ENCODE results near the gene ZNF385C. TPM values are rescaled to one million over a fixed set of nuclear protein-coding genes. Genes with fewer than 3 reads are reported as not detected.

The ZNF385C gene
- total and polyA plus RNA-seq, 2 of the 13 experiments (the other 11 are each of a cell fraction or from before 2014, with no cell fraction given), result 2.3 to 6.1 TPM

GRCh38 chr17:41989702-41990419, 108.4 kb downstream of the ZNF385C start (continued):
- TF ChIP-seq FOXP1 (IDR thresholded peaks at IDR 0.05) (no peak), FOXP1 (CRISPR knock-in tag; IDR thresholded peaks at IDR 0.05) (peak; percentile 66), MXD4 (CRISPR knock-in tag; IDR thresholded peaks at IDR 0.05) (0 out of 2 replicates have a peak, but pooled peaks have one; percentile 50), NR2F1 (CRISPR knock-in tag; IDR thresholded peaks at IDR 0.05) (peak in 1 of 2 experiments; percentile 19; a peak in 1 of 4 replicates), NPAS2 (CRISPR knock-in tag; IDR thresholded peaks at IDR 0.05; ENCODE audit: borderline replicate concordance) (no peak), ZC3H4 (CRISPR knock-in tag; IDR thresholded peaks at IDR 0.05; ENCODE audit: borderline replicate concordance) (no peak), ESRRA (CRISPR knock-in tag; IDR thresholded peaks at IDR 0.05; ENCODE audit: low read depth) (no peak), ZNF253 (CRISPR knock-in tag; IDR thresholded peaks at IDR 0.05; ENCODE audit: borderline replicate concordance) (no peak), HNF4G (IDR thresholded peaks at IDR 0.05; ENCODE audit: borderline replicate concordance, low read depth, low read length) (peak; percentile 96), HNF4G (CRISPR knock-in tag; IDR thresholded peaks at IDR 0.05; ENCODE audit: borderline replicate concordance, low read depth) (peak; percentile 50; the same call in 1 of the 2 replicates), NFE2 (CRISPR knock-in tag; IDR thresholded peaks at IDR 0.05) (no peak), ZNF652 (CRISPR knock-in tag; IDR thresholded peaks at IDR 0.05; ENCODE audit: borderline replicate concordance, low read depth) (no peak), ZNF629 (CRISPR knock-in tag; conservative IDR thresholded peaks at IDR 0.05) (no peak), ZNF773 (CRISPR knock-in tag; IDR thresholded peaks at IDR 0.05; ENCODE audit: borderline replicate concordance) (no peak), ZFY (CRISPR knock-in tag; IDR thresholded peaks at IDR 0.05) (0 out of 2 replicates have a peak, but pooled peaks have one; percentile 29), PHF8 (CRISPR knock-in tag; IDR thresholded peaks at IDR 0.05) (no peak), PCBP1 (IDR thresholded peaks at IDR 0.05; ENCODE audit: borderline replicate concordance, low read depth, low read length) (no peak), PRPF4 (IDR thresholded peaks at IDR 0.05; ENCODE audit: low read depth, low read length, poor library complexity, severe bottlenecking) (no peak), ZNF136 (CRISPR knock-in tag; IDR thresholded peaks at IDR 0.05; ENCODE audit: low read depth) (no peak)
- TF ChIP-seq, protein P1, sequence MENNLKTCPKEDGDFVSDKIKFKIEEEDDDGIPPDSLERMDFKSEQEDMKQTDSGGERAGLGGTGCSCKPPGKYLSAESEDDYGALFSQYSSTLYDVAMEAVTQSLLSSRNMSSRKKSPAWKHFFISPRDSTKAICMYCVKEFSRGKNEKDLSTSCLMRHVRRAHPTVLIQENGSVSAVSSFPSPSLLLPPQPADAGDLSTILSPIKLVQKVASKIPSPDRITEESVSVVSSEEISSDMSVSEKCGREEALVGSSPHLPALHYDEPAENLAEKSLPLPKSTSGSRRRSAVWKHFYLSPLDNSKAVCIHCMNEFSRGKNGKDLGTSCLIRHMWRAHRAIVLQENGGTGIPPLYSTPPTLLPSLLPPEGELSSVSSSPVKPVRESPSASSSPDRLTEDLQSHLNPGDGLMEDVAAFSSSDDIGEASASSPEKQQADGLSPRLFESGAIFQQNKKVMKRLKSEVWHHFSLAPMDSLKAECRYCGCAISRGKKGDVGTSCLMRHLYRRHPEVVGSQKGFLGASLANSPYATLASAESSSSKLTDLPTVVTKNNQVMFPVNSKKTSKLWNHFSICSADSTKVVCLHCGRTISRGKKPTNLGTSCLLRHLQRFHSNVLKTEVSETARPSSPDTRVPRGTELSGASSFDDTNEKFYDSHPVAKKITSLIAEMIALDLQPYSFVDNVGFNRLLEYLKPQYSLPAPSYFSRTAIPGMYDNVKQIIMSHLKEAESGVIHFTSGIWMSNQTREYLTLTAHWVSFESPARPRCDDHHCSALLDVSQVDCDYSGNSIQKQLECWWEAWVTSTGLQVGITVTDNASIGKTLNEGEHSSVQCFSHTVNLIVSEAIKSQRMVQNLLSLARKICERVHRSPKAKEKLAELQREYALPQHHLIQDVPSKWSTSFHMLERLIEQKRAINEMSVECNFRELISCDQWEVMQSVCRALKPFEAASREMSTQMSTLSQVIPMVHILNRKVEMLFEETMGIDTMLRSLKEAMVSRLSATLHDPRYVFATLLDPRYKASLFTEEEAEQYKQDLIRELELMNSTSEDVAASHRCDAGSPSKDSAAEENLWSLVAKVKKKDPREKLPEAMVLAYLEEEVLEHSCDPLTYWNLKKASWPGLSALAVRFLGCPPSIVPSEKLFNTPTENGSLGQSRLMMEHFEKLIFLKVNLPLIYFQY (CRISPR knock-in tag; IDR thresholded peaks at IDR 0.05; ENCODE audit: borderline replicate concordance), result 0 out of 2 replicates have a peak, but pooled peaks have one; percentile 33
- TF ChIP-seq, protein P2, sequence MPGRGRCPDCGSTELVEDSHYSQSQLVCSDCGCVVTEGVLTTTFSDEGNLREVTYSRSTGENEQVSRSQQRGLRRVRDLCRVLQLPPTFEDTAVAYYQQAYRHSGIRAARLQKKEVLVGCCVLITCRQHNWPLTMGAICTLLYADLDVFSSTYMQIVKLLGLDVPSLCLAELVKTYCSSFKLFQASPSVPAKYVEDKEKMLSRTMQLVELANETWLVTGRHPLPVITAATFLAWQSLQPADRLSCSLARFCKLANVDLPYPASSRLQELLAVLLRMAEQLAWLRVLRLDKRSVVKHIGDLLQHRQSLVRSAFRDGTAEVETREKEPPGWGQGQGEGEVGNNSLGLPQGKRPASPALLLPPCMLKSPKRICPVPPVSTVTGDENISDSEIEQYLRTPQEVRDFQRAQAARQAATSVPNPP (CRISPR knock-in tag; IDR thresholded peaks at IDR 0.05), result no peak
- TF ChIP-seq, protein P3, sequence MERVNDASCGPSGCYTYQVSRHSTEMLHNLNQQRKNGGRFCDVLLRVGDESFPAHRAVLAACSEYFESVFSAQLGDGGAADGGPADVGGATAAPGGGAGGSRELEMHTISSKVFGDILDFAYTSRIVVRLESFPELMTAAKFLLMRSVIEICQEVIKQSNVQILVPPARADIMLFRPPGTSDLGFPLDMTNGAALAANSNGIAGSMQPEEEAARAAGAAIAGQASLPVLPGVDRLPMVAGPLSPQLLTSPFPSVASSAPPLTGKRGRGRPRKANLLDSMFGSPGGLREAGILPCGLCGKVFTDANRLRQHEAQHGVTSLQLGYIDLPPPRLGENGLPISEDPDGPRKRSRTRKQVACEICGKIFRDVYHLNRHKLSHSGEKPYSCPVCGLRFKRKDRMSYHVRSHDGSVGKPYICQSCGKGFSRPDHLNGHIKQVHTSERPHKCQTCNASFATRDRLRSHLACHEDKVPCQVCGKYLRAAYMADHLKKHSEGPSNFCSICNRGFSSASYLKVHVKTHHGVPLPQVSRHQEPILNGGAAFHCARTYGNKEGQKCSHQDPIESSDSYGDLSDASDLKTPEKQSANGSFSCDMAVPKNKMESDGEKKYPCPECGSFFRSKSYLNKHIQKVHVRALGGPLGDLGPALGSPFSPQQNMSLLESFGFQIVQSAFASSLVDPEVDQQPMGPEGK (CRISPR knock-in tag; IDR thresholded peaks at IDR 0.05), result no peak
